DMS 273 treated with DMSO at 0.1 percent for 48 hours (cell line): Measurements from ENCODE around the gene HBEGF.

Experiments used
- DNase-seq: peaks from one replicate; lab custom pipeline; 2025; lab: John Stamatoyannopoulos, UW

Gene HBEGF, protein sequence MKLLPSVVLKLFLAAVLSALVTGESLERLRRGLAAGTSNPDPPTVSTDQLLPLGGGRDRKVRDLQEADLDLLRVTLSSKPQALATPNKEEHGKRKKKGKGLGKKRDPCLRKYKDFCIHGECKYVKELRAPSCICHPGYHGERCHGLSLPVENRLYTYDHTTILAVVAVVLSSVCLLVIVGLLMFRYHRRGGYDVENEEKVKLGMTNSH

DNA sequence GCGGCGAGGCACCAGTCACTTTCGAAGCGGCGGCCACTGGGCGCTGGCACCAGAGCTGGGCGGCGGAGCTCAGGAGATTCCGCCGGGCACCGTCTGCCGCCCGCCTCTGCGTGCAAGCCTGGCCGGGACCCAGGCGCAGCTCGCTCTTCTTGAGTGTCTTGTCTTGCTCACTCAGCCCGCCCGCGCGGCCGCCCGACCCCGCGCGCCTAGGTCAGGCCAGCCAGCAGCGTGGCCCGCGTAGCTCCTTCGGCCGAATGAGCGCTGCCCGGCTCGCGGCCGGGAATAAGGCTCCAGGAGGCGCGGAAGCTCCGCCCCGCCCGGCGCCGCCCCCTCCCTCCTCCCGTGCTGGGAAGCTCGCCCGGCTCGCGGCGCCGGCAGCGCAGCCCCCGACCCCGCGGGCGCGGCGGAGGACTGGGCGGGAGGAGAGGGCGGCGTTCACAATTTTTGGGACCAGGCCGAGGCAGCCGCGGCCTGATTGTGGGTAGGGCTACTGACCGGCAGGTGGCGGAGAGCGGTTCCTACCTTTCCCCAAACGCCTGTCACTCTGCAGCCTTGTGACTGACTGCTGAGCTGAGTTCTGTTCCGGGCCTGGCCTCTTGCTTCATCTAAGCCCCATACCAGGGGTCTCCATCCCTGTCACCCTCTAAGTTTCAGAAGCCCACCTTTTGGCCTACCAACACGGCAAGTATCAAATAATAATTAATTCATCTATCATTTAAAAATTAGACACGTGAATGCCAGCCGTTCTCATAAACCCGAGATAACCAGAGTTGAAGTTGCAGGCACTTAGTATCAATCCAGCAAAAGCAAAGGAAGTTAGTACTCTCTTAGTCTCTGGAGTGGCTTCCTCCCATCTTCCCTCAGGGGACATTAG is at the start of gene HBEGF:
HBEGF (minus strand) TSS at position 256 of the 874 bp plus-strand sequence. CDS start 275 bp downstream, outside the sequence.
- DNase-seq: peak; percentile 37

DNA sequence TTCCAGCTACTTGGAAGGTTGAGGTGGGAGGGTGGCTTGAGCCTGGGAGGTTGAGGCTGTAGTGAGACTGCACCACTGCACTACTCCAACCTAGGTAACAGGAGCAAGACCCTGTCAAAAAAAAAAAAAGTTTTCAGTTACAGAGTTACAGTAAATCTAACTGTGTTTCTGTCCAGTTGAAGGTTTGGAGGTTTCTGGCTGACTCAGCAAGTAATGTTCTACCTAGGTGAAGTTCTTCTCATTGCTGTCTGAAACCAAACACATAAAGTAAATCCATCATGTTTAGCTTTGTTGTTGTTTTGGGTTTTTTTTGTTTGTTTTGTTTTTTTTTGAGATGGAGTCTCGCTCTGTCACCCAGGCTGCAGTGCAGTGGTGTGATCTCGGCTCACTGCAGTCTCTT is 47.3 kb upstream of the HBEGF start:
- DNase-seq: no peak

DNA sequence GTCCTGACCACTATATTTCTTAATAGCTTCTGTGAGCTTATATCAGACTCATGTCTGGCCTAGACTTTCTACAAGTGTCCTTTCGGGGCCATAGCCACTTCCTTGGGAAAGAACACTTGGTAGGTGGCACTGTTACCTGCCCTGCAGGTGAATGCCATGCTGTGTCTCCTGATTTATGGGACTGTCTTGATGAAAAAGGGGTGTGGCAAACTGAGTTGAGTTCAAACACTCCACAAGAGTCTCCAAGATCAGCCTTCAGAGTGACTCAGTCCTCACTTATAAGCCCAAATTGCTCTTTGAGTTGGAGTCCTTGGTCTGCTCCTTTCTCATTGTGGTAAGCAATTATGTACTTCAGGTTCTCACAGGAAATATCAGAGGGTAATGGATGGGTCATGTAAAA is 45.3 kb upstream of the HBEGF start:
- no peak for DNase-seq

DNA sequence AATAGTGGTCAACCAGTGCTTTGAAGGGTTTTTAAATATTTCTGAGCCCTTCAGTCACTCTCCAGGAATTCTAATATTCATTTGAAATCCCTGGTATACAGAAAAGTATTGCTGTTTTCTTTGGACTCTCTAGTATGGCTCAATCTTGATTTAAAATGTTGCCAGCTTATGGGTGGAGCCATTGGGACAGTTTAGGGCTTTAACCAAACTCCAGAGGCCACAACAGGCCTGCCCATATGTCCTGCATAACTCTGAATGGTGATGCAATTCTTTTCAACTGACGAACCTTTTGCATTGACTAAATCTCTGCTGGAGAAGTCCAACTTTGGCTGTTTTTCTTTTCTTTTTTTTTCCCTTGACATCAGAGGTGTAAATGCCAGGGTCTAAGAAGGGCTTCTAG is 44.9 kb upstream of the HBEGF start:
- no peak for DNase-seq

DNA sequence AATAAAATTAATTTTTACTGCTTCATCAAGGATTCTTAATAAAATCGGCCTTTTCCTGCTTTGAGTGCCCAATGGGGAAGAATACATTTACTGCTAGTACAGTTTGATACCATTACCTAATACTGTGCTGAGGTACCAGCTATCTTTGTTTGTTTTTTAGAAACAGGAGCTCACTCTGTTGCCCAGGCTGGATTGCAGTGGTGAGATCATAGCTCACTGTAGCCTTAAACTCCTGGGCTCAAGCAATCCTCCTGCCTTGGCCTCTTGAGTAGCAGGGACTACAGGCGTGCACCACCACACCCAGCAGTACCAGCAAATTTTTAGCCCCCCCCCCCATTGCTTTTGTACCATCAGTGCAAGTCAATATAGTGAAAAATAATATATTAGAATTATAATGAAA is 41.6 kb upstream of the HBEGF start:
- DNase-seq: no peak

DNA sequence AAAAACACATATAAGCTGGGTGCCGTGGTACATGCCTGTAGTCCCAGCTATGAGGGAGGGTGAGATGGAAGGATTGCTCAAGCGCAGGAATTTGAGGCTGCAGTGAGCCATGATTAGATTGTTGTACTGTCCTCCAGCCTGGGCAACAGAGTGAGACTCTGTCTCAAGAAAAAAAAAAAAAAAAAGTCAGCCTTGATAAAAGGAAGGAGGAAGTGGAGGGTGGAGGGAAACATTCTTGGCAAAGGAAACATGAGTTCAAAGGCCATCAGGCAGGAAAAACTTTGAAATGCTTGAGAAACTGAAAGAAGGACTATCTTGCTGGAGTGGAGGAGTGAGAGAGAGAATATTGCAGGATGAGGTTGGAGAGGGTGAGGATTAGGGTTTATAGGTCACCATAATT is 36.9 kb upstream of the HBEGF start:
- no peak for DNase-seq

DNA sequence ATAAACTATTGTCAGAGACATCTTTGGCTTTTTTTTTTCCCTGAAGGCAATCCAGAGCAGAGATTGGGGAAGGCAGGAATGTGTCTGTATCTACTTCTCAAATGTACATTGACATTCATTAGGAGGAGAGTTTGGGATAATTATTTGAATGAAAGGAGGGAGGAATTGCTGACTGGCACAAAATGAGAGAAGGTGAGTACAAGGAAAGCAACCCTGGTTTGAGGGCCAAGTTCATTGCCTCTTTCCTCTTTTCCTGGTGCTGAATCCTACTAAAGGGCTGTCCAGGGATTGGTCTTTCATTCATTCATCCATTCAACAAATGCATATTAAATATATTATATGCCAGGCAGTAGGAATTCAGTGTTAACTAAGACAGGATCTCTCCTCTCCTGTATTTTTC is 36.5 kb upstream of the HBEGF start:
- no peak for DNase-seq

DNA sequence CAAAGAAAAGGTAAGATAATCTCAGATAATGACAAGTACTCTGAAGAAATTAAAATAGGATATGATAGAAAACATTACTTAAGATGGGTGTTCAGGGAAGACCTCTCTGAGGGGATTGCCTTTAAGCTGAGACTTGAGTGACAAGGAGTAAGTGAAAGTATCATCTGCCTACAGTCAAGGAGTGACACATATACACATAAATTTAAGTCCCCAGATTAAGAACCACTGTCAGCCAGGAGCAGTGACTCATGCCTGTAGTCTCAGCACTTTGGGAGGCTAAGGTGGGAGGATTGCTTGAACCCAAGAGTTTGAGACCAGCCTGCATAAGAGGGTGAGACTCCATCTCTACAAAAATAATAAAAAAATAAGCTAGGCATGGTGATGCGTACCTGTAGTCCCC is 35.6 kb upstream of the HBEGF start:
- DNase-seq: no peak

DNA sequence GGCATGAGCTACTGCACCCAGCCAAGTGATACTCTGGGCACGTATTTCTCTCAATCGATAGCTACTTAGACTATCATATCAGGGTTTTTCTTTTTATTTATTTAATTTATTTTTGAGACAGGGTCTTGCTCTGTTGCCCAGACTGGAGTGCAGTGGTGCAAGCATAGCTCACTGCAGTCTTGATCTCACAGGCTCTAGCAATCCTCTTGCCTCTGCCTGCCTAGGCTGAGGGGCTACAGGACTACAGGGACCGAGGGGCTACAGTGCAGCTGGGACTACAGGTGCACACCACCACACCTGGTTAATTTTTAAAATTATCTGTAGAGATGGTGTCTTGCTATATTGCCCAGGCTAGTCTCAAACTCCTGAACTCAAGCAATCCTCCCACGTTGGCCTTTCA is 34.9 kb upstream of the HBEGF start:
- no peak for DNase-seq

DNA sequence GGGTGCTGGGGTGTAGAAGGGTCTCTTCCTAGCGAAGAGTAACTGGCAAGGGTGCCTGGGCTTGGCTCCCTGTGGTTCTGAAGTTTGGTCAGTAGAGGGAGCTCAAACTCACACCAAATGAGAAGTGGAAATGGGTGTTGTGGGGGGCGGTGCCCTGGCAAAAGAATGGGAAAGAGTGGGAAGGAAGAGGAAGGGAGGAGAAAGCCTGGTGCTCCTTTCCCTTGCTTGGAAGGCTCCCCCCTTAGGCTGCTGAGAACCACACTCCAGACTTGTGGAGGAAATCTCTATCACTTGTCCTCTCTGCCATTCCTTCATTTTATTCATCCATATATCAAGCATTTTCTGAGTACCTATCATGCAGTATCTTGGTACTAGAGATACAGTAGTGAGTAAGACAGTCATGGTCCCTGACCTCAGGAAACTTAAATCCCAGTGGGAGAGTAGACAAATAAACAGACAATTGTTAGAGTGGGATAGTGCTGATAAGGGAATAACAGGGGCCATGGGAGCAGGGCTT is 26.6 kb upstream of the HBEGF start:
- DNase-seq: peak; percentile 52

DNA sequence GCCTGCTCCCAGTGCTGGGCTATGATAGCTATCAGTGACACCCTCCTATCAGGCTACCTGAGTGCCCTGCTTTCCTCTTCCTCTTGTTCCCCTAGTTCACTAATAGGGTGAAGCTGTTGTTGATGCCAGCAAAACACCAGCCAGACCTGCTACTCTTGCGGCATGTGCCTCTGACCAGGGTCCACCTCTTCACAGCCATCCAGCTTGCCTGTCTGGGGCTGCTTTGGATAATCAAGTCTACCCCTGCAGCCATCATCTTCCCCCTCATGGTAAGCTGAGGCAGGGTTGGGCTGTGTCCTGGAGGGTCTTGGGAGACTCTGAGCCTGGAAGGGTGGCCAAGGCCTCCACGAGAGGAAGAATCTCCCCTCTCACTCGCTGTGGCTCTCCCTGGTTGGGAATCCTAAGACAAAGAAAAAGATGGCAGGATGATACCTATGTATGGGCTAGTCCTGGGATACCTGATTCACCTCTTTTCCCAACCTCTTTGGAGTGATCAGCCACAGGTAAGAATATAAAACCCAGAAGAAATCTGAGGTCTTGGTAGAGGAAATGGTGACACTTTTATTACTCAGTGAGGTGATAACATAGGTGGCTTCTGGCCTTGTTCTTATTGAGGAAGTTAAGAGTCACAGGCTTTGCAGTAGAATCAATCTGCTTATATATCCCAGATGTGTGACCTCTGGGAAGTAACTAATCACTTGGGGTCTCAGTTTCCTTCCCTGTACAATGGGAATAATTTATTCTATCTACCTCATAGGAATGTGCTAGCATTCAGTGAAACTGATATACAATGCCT is 25.2 kb upstream of the HBEGF start:
- DNase-seq: no peak

DNA sequence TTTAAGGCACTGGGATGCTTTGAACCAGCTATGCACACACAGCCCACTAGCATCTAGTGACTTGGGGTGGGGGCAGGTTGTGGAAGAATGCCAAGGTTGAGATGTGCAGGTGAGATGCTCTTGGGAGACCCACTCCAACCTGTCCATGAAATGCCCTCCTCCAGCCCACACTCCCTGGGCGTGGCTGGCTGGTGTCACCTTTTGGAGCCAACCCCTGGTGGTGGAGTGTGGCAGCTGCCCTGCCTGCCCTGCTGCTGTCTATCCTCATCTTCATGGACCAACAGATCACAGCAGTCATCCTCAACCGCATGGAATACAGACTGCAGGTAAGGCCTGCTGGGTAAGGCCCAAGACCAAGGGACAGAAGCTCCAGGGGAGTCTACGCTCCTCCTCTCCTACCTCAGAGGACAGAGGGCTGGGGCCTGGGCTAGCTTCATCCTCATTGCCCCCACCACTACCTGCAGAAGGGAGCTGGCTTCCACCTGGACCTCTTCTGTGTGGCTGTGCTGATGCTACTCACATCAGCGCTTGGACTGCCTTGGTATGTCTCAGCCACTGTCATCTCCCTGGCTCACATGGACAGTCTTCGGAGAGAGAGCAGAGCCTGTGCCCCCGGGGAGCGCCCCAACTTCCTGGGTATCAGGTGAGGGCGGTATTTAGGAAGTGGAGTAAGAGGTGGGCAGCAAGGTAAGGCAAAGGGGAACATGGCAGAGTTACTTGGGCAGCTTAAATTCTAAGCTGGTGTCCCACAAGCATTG is 21.0 kb upstream of the HBEGF start:
- no peak for DNase-seq

DNA sequence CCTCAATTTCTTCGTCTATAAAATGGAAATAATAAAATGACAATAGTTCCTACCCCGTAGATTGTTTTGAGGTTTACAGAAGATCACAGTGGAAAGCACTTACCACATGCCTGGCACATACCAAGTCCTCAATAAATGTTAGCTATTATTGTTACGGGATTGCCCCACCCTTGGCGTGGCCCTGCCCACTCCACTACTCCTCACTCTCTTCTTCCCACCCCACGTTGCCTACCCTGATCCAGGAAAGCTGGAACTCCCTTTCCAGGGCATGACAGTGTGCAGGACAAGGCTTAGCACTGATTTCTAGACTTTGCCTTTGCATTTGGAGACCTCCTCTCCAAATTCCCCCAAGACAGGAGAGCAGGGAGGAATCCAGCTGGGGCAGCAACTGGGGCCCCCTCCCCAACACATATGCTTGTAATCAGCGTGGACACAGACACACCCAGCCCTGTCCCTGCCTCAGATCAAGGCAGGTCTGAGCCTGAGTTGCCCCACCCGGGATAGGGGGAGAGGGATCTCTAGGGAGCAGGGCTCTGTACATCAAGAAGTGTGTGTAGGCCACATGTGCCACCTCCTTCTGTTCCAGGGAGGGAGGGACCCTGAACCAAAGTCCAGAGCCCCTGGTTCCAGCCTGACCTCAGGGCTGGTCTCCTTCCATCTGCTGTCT is 20.3 kb upstream of the HBEGF start:
- DNase-seq: no peak

DNA sequence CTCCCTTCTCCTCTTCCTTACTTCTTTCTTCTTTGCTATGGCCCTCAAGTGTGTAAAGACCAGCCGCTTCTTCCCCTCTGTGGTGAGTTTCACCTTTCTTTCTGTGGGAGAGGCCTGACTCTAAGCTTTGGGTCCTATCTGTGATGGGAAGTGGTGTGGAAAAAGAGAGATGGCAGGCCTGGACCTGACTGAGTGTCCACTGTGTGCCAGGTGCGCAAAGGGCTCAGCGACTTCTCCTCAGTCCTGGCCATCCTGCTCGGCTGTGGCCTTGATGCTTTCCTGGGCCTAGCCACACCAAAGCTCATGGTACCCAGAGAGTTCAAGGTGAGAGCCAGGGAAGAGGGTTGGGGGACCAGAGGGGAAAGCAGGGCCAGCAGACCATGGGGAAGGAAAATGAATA is 19.5 kb upstream of the HBEGF start:
- DNase-seq: no peak

DNA sequence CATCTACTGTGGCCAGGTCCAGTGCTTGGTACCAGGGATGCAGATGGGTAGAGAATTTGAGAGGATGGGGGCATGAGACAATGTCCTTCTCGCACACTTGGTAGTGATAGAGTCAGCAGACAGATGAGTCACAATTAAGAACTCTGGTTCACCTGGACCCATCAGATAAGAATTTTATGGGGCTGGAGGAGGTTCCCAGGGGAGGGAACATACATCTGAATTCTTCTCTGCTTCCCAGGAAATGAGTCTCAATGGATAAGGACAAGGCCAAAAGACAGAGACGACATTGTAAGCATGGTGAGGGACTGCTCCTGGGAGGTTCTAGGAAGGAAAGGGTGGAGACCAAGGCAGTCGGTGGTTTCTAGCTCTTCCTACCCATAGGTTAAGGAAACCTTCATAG is 18.9 kb upstream of the HBEGF start:
- DNase-seq: no peak

DNA sequence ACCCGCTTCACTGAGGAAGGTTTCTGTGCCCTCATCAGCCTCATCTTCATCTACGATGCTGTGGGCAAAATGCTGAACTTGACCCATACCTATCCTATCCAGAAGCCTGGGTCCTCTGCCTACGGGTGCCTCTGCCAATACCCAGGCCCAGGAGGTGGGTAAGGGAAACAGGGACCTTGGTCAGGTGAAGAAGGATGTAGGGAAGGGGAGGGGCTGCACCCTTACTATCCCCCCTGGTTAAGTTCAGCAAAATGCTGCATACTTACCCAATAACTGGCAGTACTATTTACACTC is 18.0 kb upstream of the HBEGF start:
- no peak for DNase-seq

DNA sequence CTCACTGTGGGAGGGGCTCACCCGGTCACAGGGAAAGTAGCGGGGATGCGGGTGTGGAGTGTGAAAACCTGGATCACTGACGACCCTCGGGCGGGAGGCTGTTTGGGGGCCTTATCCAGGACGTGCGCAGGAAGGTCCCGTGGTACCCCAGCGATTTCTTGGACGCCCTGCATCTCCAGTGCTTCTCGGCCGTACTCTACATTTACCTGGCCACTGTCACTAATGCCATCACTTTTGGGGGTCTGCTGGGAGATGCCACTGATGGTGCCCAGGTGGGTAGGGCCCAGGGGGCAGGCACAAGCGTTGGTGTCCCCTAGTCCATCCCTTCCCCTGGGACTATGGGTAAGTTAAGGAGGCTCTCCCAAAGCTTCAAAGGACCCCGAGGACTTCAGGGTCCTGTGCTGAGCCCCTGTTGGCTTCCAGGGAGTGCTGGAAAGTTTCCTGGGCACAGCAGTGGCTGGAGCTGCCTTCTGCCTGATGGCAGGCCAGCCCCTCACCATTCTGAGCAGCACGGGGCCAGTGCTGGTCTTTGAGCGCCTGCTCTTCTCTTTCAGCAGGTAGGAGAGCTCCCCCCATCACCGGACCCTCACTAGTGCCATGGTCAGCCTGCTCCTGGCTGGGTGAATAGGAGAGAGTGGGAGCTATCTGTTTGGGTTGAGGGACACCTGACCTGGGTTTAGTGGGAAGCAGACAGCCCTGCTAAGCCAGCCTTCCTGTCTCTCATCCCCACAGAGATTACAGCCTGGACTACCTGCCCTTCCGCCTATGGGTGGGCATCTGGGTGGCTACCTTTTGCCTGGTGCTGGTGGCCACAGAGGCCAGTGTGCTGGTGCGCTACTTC is 17.4 kb upstream of the HBEGF start:
- no peak for DNase-seq

DNA sequence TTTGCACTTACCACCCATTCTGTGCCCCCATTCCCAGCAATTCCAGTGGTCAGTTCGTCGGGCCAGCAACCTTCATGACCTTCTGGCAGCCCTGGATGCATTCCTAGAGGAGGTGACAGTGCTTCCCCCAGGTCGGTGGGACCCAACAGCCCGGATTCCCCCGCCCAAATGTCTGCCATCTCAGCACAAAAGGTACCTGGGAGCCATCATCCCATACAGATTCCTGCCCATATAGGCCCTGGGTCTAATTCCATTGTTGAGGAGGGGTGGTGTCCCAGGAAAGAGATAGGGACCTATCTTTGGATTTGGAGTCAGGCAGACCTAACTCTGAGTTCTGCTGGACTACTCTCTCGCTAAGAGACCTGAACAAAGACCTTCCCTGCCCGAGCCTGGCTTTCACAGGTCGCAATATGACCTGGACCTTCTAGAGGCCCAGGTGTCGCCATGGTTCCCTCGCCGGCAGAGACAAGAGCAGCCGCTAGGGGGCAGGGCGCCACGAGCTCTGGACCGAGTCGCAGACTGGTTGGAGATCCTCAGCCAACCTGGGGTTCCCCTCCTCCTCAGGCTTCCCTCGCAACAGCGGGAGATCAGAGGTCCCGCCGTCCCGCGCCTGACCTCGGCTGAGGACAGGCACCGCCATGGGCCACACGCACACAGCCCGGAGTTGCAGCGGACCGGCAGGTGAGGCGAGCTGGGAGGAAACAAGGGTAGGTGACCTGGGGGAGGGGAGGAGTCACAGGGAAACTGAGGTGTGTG is 16.6 kb upstream of the HBEGF start:
- peak; percentile 3 for DNase-seq

DNA sequence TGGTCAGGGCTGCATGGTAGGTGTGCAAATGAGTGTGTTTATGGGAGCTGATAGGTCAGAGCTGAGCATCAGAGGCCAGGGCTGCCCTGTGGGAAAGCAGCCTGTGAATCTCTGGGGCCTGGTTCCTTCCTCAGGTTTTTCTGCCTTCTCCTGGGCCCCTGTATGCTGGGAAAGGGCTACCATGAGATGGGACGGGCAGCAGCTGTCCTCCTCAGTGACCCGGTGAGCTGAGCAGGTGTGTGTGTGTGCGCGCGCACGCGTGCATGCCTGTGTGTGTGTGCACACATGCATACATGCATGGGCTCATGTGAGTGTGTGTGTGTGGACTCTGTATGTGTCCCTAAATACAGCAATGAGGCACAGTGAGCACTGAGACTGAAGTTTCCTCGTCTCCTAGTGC is 15.9 kb upstream of the HBEGF start:
- no peak for DNase-seq

DNA sequence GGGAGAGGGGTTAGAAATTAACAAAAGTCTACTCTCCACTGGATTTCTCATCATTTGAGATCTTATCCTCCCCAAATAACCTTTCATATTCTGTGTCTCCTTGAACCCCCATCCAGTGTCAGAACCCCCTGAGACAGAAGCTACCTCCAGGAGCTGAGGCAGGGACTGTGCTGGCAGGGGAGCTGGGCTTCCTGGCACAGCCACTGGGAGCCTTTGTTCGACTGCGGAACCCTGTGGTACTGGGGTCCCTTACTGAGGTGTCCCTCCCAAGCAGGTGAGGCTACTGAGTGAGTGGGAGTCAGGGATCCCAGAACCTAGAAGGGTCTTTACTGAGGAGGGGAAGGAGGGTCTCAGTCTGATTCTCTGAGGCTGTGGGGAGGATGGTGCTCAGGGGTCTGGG is 15.5 kb upstream of the HBEGF start:
- DNase-seq: no peak
